ENCODE measurements around the gene SLC25A44. TPM values are rescaled to one million over a fixed set of nuclear protein-coding genes. Genes with fewer than 3 reads are reported as not detected.

The SLC25A44 gene
- total RNA-seq, 1 donor from 2014 or later, result 22.0 TPM

DNA sequence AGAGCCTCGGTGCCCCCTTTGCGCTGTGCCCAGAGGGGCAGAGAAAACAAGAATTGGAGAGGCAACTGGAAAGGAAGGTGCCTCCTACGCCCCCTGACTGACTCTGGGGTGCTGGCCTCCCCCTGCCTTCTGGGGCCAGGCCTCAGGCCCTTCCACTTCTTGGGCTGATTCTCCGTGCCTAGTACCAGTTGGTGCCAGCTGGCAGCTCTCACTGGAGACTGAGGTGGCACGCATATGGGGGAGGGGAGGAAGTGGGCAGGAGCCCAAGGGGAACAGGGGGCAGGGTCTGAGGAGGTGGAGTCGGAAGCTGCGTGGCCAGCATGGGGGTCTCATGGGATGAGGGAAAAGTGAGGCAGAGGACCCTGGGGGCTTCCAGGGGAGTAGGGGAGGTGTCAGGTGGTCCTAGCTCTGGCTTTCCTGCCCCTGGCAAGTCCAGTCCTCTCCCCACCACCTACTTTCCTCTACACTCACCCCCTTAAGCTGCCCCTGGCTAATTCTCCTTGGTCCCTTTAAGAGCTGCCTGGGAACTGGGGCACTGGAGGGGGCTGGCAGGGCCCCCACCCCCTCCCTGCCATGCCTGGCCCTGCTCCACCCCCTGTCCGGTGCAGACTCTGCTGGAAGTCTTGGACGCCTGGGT, 47.0 kb upstream of the SLC25A44 start:
- H3K4me1 Mint-ChIP-seq (ENCODE audit: unreplicated experiment), result peaks cover 22% of the 10 kb centered on the region
- no peak for DNase-seq (ENCODE audit: low spot score)
- no peak overlapping the region for H3K27ac Mint-ChIP-seq (ENCODE audit: unreplicated experiment)
- no peak overlapping the region for H3K4me3 Mint-ChIP-seq (ENCODE audit: unreplicated experiment)
- no peaks in the 10 kb centered on the region for H3K36me3 Mint-ChIP-seq (ENCODE audit: low read depth, unreplicated experiment)
- no peaks in the 10 kb centered on the region for H3K9me3 Mint-ChIP-seq (ENCODE audit: unreplicated experiment)
- TF ChIP-seq, protein P1, sequence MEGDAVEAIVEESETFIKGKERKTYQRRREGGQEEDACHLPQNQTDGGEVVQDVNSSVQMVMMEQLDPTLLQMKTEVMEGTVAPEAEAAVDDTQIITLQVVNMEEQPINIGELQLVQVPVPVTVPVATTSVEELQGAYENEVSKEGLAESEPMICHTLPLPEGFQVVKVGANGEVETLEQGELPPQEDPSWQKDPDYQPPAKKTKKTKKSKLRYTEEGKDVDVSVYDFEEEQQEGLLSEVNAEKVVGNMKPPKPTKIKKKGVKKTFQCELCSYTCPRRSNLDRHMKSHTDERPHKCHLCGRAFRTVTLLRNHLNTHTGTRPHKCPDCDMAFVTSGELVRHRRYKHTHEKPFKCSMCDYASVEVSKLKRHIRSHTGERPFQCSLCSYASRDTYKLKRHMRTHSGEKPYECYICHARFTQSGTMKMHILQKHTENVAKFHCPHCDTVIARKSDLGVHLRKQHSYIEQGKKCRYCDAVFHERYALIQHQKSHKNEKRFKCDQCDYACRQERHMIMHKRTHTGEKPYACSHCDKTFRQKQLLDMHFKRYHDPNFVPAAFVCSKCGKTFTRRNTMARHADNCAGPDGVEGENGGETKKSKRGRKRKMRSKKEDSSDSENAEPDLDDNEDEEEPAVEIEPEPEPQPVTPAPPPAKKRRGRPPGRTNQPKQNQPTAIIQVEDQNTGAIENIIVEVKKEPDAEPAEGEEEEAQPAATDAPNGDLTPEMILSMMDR (IDR thresholded peaks at IDR 0.05; ENCODE audit: unreplicated experiment), result no peak
- H3K27me3 Mint-ChIP-seq (ENCODE audit: unreplicated experiment), result peaks cover 11% of the 10 kb centered on the region

DNA sequence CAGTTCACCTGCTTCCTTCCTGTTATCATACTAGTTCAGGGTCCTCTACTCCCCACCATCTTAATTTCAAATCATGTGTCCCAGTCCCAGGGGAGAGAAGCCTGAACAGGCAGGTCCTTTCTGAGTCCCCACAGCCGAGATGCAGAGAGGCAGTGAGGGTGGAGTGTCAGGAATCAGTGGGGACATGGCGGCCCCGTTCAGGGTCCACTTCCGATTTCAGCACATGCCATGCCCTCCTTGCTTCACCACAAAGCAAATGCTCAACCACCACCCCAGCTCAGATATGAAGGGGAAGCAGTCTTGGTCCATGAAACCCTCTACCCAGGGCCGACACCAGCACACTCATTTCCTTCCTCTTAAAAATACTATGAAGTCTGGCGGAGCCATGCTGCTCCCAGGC, 45.7 kb upstream of the SLC25A44 start:
- TF ChIP-seq, protein P1 (IDR thresholded peaks at IDR 0.05; ENCODE audit: unreplicated experiment), result no peak
- H3K4me1 Mint-ChIP-seq (ENCODE audit: unreplicated experiment), result peaks cover 32% of the 10 kb centered on the region
- H3K9me3 Mint-ChIP-seq (ENCODE audit: unreplicated experiment), result no peaks in the 10 kb centered on the region
- no peak overlapping the region for H3K4me3 Mint-ChIP-seq (ENCODE audit: unreplicated experiment)
- H3K27me3 Mint-ChIP-seq (ENCODE audit: unreplicated experiment), result peaks cover 16% of the 10 kb centered on the region
- H3K27ac Mint-ChIP-seq (ENCODE audit: unreplicated experiment), result no peak overlapping the region
- DNase-seq (ENCODE audit: low spot score), result no peak
- no peaks in the 10 kb centered on the region for H3K36me3 Mint-ChIP-seq (ENCODE audit: low read depth, unreplicated experiment)

DNA sequence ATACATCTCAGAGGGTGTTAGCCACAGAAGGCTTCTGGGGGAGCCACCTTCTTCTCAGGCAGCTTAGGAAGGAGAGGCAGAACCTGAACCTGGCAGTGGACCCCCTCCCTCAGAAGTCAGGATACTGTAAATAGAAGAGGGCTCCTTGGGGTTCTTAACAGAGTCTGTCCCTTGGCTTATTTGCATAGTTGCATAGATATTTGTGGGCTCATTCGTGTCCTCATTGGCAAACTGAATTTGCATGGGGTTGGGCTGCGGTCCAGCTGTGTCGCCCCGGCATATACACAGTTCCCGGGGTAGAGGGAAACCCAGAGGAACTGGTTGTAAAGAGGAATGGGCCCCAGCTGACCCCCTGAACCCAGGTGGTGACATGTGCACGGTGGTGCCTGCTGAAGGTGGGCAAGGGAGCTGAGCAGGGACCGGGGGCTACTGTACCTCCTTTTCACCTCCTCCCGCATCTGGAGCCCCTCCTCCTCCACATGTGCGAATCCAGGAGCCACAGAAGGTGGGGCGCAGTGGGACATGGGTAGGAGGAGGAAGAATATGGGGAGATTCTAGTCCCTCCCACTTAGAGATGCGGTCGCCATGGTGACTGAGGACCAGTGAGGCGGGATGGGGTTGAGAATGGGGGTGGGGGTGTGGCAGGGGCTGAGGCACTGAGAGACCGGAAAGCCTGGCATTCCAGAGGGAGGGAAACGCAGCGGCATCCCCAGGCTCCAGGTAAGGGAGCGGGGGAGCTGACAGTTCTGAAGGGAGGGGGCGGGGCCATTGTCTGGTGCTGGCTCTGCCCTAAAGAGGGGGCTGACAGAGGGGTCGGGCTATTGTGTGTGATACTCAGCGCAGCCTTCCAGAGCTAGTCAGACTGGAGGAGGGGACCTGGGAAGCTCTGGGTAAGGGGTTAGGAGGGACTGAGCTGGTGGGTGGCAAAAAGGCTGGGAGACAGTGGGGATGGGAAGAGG, 44.3 kb upstream of the SLC25A44 start:
- Mint-ChIP-seq H3K36me3 (ENCODE audit: low read depth, unreplicated experiment) (no peaks in the 10 kb centered on the region), H3K9me3 (ENCODE audit: unreplicated experiment) (no peaks in the 10 kb centered on the region), H3K4me1 (ENCODE audit: unreplicated experiment) (peaks cover 41% of the 10 kb centered on the region), H3K4me3 (ENCODE audit: unreplicated experiment) (no peak overlapping the region), H3K27me3 (ENCODE audit: unreplicated experiment) (peaks cover 14% of the 10 kb centered on the region), H3K27ac (ENCODE audit: unreplicated experiment) (no peak overlapping the region)
- TF ChIP-seq, protein P1 (IDR thresholded peaks at IDR 0.05; ENCODE audit: unreplicated experiment), result no peak
- DNase-seq (ENCODE audit: low spot score), result no peak

DNA sequence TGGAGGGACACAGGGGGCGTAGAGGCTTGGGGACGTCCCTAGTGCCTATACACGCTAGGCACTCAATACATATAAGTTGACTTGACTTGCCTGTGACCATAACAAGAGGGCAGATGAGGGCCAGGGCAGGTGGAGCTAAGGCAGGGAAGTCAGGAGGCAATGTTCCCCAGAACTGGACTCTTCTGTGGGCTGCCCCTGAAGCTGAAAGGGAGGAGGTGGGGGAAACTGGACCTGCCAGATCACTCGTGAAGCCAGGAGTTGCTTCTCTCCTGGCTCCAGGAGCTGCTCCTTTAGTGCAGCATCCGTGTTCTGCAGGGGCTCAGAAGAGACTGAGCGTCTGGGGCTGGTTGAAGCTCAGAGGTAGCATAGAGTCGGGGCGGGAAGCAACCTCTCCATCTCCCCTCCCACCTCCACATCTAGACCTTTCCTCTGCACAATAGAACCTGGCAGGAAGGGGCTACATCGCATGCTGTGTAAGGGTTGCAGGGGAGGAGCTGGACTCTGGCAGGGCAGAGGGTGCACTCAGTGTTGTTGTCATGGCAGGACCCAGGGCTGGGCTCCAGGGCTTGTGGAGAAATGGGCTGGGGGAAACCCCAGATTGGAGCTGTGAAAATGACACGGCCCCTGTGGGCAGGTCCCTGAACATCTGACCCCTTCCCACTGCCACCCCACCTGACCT, 43.4 kb upstream of the SLC25A44 start:
- DNase-seq (ENCODE audit: low spot score), result no peak
- H3K9me3 Mint-ChIP-seq (ENCODE audit: unreplicated experiment), result no peaks in the 10 kb centered on the region
- H3K27ac Mint-ChIP-seq (ENCODE audit: unreplicated experiment), result peak overlapping the region; percentile 30
- no peaks in the 10 kb centered on the region for H3K36me3 Mint-ChIP-seq (ENCODE audit: low read depth, unreplicated experiment)
- peaks cover 18% of the 10 kb centered on the region for H3K27me3 Mint-ChIP-seq (ENCODE audit: unreplicated experiment)
- TF ChIP-seq, protein P1 (IDR thresholded peaks at IDR 0.05; ENCODE audit: unreplicated experiment), result no peak
- H3K4me3 Mint-ChIP-seq (ENCODE audit: unreplicated experiment), result no peak overlapping the region
- H3K4me1 Mint-ChIP-seq (ENCODE audit: unreplicated experiment), result peaks cover 45% of the 10 kb centered on the region

All from endothelial cell (in vitro differentiated cells).